NCI-H748 treated with DMSO at 0.1 percent for 48 hours (cell line): ENCODE measurements around the gene PDZK1IP1.
"Not testable (repeated sequence)": the region's sequence is repeated elsewhere in the genome, so short reads cannot be mapped to it uniquely, and the experiment has no call there.

Source experiments
- DNase-seq: peaks from one replicate; lab custom pipeline; 2025; lab: John Stamatoyannopoulos, UW

Gene PDZK1IP1

GRCh38 chr1:47181095-47181954 lies 8.5 kb downstream of the PDZK1IP1 start:
- DNase-seq, result no peak

GRCh38 chr1:47180603-47181094 lies 9.2 kb downstream of the PDZK1IP1 start:
- DNase-seq, result no peak

- DNase-seq, result no peak
Observed at GRCh38 chr1:47179988-47180563, 9.8 kb downstream of the PDZK1IP1 start.

- peak; percentile 78 for DNase-seq
Observed at GRCh38 chr1:47179017-47179987, 10.5 kb downstream of the PDZK1IP1 start.

- no peak for DNase-seq
Observed at GRCh38 chr1:47178654-47179016, 11.2 kb downstream of the PDZK1IP1 start.

- no peak for DNase-seq
Observed at GRCh38 chr1:47178020-47178419, 11.8 kb downstream of the PDZK1IP1 start.

GRCh38 chr1:47175227-47175934 lies 14.5 kb downstream of the PDZK1IP1 start:
- DNase-seq, result peak; percentile 60

- no peak for DNase-seq
Observed at GRCh38 chr1:47174656-47175020, 15.2 kb downstream of the PDZK1IP1 start.

GRCh38 chr1:47172782-47173181 lies 17.1 kb downstream of the PDZK1IP1 start:
- DNase-seq, result no peak

- DNase-seq, result no peak
Observed at GRCh38 chr1:47164552-47164951, 25.3 kb downstream of the PDZK1IP1 start.

GRCh38 chr1:47161298-47162040 lies 28.4 kb downstream of the PDZK1IP1 start:
- DNase-seq, result no peak

- DNase-seq, result no peak
Observed at GRCh38 chr1:47160716-47161115, 29.1 kb downstream of the PDZK1IP1 start.

GRCh38 chr1:47157957-47158356 lies 31.9 kb downstream of the PDZK1IP1 start:
- not testable (repeated sequence) for DNase-seq

- not testable (repeated sequence) for DNase-seq
Observed at GRCh38 chr1:47156457-47156856, 33.4 kb downstream of the PDZK1IP1 start.

- DNase-seq, result not testable (repeated sequence)
Observed at GRCh38 chr1:47149162-47149561, 40.7 kb downstream of the PDZK1IP1 start.

GRCh38 chr1:47147047-47147785 lies 42.6 kb downstream of the PDZK1IP1 start:
- no peak for DNase-seq

- not testable (repeated sequence) for DNase-seq
Observed at GRCh38 chr1:47146495-47146894, 43.3 kb downstream of the PDZK1IP1 start.

GRCh38 chr1:47143654-47144053 lies 46.2 kb downstream of the PDZK1IP1 start:
- DNase-seq, result not testable (repeated sequence)

- not testable (repeated sequence) for DNase-seq
Observed at GRCh38 chr1:47140358-47140757, 49.5 kb downstream of the PDZK1IP1 start.
